ENCODE measurements around the gene FREM2.

- TF ChIP-seq CTCF (IDR thresholded peaks at IDR 0.05; ENCODE audit: poor library complexity), result no peak
- no peak for TF ChIP-seq EZH2phosphoT487 (IDR thresholded peaks at IDR 0.05; ENCODE audit: low read depth, severe bottlenecking, unreplicated experiment)
Measured at GRCh38 chr13:38804061-38804460, 117.2 kb downstream of the FREM2 start.

All from hepatocyte (in vitro differentiated cells).